Endometrial microvascular endothelial cells (primary cell): ENCODE results near the gene SYCP2L. TPM values are rescaled to one million over a fixed set of nuclear protein-coding genes. Genes with fewer than 3 reads are reported as not detected.

Source experiments
- in situ Hi-C: cut with HindIII; loops from 2 replicates; pipeline ENCODE4 v1.10.0; 2017; ENCODE audit warnings: low sequenced_read_pairs, low pct_unique_long_range_greater_than_20kb; ENCODE audit errors: inconsistent ontology term
- total RNA-seq: library from RNA; depleted of rRNA; stranded (reverse); fragments of >200 nt; gene quantifications from one replicate; pipeline ENCODE4 v1.2.3, GENCODE V29; 2015; ENCODE audit errors: inconsistent ontology term

The SYCP2L gene
- total RNA-seq, 1 donor from 2014 or later, result not detected

- in situ Hi-C loops, result no loop called here
Measured at GRCh38 chr6:11021714-11022113, 134.9 kb downstream of the SYCP2L start.

- in situ Hi-C loops, result no loop called here
Measured at GRCh38 chr6:11023032-11023431, 136.2 kb downstream of the SYCP2L start.

Other genes starting within 250 kb of the SYCP2L start
- 17.6 TPM for gene C6orf52, start 192.4 kb upstream of the SYCP2L start, total RNA-seq
- gene PAK1IP1, start 192.1 kb upstream of the SYCP2L start, total RNA-seq, result 20.8 TPM
- 129 TPM for gene TMEM14C, start 164.0 kb upstream of the SYCP2L start, total RNA-seq
- 64.6 TPM for gene TMEM14B, start 139.2 kb upstream of the SYCP2L start, total RNA-seq
- gene MAK, start 48.5 kb upstream of the SYCP2L start, total RNA-seq, result not detected
- gene GCM2, start 5.0 kb upstream of the SYCP2L start, total RNA-seq, result not detected
- not detected for gene ELOVL2, start 157.3 kb downstream of the SYCP2L start, total RNA-seq
- gene SMIM13, start 206.8 kb downstream of the SYCP2L start, total RNA-seq, result 13.3 TPM
- 2.0 TPM for gene ERVFRD-1, start 224.7 kb downstream of the SYCP2L start, total RNA-seq